ENCODE data around the gene STMN1.

DNA sequence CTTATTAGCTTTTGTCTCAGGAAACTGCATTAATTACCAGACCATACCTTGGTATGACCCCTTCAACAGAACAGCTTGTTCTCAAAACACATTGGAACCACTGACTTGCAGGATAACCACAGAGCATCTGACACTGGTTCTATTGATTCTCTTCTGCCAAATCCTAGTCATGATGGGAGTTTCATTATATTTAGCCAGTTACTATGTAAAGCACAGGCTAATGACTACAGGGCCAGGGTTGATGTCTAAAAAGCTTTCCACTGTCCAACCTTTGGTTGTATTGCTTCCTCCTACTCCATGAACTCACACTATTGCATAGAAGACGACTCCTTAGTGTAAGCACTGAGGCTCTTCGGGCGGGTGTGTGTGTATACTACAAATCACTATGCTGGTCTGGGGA lies 3.8 kb downstream of the STMN1 start:
- TF ChIP-seq, protein P1, sequence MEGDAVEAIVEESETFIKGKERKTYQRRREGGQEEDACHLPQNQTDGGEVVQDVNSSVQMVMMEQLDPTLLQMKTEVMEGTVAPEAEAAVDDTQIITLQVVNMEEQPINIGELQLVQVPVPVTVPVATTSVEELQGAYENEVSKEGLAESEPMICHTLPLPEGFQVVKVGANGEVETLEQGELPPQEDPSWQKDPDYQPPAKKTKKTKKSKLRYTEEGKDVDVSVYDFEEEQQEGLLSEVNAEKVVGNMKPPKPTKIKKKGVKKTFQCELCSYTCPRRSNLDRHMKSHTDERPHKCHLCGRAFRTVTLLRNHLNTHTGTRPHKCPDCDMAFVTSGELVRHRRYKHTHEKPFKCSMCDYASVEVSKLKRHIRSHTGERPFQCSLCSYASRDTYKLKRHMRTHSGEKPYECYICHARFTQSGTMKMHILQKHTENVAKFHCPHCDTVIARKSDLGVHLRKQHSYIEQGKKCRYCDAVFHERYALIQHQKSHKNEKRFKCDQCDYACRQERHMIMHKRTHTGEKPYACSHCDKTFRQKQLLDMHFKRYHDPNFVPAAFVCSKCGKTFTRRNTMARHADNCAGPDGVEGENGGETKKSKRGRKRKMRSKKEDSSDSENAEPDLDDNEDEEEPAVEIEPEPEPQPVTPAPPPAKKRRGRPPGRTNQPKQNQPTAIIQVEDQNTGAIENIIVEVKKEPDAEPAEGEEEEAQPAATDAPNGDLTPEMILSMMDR (IDR thresholded peaks at IDR 0.05 in 8 of 11, conservative IDR thresholded peaks at IDR 0.05 in 3 of 11): no peak
- TF ChIP-seq POLR2AphosphoS5 (IDR thresholded peaks at IDR 0.05): no peak
